NCI-H226 (cell line): ENCODE measurements around the gene NFAM1.

ENCODE experiments used
- DNase-seq: peaks from one replicate; pipeline ENCODE4 v3.0.0-alpha.2; 2015

Gene NFAM1

DNA sequence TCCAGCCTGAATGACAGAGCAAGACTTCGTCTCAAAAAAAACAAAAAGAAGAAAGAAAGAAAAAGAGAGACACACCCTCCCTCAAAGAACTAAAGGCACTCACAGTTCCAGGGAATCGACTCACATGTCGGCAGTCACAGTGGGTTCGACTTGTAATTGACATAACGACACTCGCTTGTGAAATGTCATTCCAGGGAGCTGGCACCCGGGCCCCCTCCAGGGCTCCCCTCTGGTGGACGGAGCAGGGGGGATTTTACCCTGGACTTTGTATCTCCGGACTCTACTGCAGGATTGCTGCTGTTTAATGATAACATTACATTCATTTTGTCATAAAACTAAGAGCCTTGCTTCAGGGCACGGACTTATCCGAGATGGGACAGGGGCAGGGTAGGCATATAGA lies 18.2 kb downstream of the NFAM1 start:
- no peak for DNase-seq

DNA sequence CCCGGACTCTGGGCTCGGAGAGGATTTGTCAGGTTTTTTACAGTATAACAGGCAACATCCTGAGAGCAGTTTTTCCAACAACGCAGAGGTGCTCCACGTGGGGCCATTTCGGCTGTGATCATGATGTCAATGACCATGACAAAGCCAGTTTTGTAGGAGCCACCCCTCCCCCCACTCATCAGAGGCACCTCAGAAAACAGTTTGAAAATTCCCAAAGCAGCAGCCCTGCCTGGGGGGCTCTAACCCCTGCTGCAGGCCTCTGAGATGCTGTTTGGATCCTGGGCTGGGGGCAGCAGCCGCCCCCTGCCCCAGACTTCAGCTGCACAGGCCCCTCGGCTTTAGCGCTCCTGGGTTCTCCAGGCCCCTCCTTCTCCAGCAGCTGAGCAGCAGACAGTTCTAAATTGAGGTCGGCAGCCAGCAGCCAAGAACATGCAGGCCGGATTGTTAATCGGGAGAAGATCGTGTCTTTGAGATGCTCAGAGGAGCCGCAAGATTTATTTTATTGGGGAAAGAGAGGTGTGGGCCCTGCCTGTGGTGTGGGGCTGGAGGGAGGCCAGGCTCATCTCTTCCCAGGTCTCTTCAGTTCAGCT lies 19.4 kb downstream of the NFAM1 start:
- DNase-seq: no peak

DNA sequence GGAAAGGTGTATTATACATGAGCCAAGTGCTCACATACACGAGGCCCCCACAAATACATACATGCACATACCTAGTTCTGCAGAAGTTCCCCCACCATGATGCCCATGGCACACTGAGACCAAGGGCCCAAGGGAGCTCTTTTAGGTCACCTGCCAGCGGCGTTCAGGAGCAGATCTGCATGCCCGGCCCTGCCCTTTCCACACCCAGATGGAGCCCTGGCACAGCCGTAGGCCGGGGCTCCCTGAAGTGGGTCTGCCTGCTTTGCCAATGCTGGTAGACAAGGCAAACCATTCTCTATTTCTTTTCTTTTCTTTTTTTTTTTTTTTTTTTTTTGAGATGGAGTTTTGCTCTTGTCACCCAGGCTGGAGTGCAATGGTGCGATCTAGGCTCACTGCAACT lies 21.5 kb downstream of the NFAM1 start:
- no peak for DNase-seq

DNA sequence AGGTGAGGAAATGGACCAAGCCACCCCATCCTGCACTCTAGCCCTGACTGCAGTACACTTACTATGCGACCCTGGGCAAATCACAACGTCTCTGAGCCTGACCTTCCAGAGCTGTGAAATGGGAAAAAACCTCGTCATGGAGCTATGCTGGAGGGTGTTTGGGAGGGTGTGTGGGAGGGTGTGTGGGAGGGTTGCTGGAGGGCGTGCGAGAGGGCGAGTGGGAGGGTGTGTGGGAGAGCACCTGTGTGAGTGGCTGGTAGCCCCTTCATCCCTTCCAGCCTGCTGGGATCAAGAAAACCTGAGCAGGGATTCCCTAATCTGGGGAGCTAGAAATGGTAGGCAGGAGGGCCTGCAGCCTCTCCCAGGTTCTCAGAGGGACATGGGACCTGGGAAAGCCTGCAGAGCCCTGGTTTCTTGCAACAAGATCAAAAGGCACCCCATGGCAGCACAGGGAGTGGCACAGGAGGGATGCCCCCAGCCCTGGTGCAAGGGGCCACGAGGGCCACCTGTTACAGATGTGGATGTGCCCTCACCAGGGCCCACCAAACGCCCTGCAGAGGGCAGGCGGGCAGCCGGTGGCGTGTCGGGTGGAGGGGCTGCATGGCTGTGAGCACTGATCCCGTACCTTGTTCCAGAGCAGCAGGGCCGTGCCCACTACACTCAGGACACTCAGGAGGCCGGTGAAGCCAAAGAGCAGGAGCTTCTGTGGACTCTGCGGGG lies 23.2 kb downstream of the NFAM1 start:
- DNase-seq: no peak

DNA sequence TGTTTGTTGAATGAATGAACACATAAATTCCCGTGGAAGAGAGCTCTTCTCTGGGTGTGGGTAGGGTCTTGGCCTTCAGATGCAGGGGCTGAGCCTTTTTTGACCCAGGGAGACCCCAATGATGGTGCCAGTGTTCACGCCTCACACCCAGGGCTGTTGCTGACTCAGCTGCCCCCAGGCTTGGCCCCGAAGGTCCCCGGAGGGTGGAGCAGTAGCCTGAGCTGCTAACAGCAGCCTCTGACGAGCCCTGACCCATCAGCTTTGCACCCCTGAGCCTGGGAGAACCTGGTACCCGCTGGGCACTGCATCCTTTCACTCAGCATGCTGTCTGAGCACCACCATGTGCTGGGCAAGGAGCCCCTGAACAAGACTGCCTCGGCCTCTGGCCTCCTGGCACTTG lies 23.9 kb downstream of the NFAM1 start:
- DNase-seq: no peak

DNA sequence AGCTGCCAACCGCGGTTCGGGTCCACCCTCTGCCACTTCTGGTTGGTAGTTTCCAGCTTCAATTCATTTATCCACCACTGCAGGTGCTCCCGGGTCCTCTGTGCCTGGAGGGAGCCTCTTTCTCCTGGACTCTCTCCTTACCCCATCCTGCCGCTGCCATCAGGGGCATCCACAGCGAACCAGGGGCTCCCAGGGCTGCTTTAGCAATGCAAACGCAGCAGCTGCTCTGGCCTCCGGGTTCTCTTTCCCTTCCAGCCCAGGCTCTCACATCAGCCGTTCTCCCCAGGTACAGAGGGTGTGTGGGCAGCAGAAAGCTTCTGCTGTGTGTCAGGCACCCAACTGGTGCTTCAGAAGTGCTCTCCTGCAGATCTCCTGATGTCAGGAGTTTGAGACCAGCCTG lies 27.9 kb downstream of the NFAM1 start:
- DNase-seq: no peak

DNA sequence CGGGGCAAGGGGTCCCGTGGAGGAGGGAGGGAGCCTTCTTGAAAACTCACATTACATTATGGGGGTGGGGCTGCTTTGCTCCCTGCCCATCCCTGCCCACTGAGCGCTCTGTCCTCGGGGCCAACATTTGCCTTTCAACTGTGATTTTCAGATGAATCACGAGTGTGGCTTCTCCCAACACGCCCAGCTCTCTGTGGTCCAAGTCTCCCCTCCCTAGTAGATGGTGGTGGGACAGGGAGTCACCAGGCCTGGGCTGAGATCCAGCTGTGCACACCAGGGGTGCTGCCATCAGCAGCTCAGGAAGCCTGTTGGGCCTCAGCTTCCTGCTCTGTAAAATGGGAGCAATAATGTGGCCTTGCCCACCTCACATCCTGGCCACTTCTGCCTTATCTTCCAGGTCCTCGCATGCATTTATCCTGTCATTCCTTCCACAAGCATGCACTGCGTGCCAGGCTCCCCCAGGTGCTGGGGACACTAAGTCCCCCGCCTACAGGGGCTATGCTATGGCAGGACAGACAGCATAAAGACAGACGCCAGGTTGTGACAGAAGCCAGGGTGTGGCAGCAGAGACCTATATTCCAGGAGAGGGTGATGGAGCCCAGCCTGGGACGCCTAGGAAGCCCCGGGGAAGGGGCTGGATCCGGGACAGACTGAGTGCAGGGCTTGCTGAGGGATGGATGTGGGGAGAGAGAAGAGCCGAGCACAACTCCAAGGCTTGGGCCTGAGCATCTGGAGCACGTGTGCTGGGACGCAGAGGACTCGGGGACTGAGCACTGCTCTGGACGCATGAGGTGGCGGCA lies 30.5 kb downstream of the NFAM1 start:
- no peak for DNase-seq

DNA sequence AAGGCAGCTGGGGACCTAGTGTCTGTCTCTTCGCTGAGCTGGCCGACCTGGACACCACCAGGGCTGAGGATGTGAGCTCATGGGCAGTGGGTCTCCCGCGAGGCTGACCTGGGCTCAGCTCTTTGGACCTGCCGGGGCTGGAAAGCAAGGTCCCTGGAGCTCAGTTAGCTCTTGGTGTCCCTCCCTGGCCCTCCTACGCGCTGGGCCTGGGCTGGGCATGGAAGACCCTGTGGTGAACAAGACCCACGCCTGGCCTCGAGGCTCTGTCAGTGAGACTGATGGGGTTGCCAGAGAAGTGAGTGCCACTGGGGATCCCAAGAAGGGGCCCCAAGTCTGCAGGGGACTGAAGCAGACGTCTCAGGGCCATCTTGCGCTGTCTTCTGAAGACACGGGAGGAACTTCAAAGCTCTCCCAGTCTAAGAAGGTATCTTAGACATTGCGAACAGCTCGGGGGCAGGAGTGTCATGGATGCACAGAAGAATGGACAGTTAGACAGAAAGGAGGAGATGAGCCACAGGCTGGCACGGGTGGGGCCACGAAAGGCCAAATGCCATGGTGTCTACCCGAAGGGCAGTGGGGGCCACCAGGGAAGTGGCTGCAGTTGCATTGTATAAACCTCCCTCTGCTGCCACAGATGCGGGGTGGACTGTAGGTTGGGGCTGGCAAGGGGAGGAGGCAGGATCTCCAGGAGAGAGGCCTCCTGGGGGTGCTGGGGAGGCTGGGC lies 31.2 kb downstream of the NFAM1 start:
- no peak for DNase-seq

DNA sequence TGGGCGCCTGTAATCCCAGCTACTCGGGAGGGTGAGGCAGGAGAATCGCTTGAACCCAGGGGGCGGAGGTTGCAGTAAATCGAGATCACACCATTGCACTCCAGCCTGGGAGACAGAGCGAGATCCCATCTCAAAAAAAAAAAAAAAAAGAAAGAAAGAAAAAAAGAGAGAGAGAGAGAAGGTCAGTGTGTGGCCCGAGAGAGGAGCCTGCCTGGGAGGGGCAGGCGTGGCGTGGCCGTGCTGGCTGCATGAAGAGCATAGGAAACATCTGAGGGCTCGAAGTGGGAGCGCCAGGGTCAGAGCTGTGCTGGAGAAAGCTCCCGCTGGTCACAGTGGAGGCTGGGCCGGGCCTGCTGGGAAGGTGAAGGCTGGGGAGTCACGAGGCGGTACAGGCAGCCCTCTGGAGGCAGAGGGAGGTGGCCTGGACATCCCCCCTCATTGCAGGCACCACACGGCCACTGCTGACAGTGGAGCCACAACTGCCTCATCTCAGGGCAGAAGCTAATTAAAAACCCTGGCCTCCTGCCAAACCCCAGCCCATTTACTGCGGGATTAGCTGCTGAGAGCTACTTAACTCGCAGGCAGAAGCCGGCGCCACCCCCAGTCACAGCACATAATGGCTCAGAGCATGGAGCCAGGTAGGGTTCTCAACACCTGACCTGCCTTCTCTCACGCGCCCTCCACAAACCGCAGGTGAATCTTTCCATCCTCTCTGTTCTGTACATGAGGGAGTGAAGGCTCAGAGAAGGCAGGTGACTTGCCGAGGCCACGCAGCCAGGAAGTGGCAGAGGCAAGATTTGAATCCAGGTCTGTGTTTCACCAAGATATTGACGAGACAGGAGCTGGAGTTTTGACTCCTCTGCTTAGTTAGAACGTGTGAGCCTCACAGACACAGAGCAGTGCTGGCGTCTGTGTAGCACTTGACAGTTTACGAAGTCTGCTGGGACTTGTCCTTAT lies 32.6 kb downstream of the NFAM1 start:
- no peak for DNase-seq

DNA sequence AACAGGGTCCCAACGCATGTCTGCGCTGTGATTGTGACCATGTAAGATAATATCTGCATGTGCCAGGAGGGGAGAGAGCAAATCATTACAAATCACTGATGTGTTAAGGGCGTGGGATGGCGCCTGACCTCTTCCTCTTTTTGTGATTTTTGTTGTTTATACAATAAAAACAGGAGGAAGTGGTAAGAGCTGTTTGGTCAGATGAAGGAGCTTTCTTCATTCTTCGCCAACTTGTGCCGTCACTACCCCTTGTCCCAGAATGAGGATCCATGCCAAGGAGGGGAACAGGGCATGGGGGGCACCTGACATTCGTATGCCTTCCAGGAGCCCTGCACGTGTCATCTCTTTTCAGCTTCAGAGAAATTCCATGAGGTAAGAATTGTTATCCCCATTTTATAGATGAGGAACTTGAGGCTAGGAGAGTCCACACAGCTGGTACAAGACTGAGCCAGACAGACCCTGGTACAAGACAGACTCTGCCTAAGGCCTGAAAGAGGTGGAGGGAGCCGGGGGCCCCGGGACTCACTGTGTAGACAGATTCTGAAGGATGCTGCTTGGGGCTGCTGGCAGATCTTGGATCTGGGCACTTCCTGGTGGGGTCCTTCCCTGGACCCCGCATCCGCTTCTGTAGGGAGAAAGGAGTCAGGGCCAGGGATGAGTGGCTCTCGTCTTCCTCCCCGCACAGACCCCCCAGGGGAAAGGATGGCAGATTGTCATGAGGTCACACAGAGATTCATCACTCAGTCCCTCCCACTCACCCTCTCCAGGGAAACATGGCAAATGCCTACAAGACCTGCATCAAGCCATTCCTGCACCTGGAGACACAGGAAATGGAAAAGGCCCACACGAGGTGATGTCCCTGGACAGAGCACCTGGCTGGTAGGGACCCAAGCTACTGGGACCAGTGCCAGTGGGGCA lies 34.6 kb downstream of the NFAM1 start:
- DNase-seq: no peak

DNA sequence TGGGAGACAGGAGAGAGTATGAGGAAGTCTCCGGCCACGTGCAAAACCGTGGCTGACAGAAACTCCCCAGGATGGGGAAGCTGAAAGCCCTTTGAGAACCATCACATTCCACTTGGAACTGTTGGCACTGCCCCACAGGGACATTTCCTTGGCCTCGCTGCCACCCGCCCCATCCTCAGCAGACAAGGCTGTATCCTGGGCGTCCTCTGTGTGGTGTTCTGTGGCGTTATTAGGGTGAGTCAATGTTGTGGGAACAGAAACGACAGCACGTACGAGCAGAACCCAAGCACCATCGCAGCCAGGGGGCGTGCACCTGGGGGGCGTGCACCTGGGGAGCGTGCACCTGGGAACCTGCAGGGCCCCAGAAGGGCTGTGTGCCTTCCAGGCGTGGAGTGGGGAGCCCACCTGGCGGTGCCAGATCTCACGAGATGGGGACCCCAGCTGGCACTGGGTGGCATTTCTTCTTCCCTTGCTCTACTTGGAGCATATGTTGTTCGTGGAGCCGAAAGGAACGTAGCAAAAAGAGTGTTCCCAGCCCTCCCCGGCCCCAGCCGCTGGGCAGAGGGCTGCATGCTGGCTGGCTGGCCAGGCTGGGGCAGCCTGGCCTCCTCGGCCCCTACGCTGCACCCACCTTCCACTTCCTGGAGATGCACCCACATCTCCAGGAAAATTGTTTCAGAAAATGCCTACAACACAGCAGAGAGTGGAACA lies 35.4 kb downstream of the NFAM1 start:
- no peak for DNase-seq

DNA sequence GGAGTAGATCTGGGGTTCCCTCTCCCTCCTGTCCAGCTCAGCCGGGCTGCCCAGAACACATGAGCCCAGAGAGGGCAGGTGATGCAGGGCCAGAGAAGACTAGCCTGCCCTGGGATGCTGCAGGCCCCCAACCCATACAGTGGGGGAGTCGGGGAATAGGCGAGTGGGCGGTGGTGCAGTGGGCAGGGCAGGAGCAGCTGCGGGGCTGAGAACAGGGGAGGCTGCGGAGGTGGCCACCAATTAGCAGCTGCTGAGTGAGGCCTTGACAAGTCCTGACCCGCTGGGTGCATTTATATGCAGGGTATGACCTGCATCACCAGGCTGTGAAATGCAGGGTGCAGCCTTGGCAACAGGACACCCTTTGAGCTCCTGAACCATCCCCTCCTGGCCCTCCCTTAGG lies 43.1 kb downstream of the NFAM1 start:
- DNase-seq: no peak

DNA sequence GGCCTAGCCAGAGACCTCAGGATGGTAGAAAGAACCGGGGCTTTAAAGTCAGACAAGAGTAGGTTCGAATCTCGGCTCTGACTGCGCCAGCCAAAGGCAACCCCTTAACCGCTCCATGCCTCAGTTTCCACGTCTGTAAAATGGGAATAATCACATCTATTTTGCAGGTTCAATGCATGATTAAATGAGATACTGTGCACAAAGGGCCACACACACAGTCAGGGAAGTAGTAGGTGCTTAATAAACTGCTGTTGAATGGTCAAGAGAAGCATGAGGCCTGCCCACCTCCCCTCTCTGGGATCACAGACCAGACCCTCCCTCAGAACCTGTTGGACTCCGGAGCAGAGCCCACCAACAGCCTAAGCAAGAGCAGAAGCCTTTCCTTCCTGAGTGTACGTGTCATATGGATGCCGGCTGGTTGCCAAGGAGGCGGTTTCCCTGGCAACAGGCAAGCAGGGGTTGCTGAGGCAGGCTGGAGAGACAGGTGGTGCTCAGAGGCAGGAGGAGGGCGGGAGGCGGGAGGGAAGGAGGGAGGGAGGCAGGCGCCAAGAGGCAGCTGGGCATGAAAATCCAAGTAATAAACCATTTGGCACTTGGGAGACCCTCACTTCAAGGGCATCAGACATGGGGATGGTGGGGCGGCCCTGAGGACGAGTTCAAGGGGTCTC lies 43.9 kb downstream of the NFAM1 start:
- DNase-seq: no peak

DNA sequence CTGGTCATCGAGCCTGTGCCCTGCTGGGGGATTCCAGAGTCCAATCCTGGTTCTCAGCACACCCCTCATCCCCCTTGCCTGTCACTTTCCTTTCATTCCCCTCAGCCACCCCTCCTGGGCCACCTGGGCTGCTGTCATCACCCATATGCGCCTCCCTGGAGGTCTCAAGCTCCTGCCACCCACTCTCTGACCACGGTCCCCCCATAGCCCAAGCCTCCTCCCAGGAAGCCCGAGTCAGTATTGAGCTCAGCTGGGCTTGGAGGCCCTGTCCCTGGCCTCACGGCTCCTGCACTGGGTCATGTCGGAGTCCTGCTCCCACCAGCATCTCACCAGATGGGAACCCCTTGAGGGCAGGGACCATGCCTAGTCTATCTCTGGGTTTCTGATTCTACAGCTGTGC lies 44.6 kb downstream of the NFAM1 start:
- no peak for DNase-seq

DNA sequence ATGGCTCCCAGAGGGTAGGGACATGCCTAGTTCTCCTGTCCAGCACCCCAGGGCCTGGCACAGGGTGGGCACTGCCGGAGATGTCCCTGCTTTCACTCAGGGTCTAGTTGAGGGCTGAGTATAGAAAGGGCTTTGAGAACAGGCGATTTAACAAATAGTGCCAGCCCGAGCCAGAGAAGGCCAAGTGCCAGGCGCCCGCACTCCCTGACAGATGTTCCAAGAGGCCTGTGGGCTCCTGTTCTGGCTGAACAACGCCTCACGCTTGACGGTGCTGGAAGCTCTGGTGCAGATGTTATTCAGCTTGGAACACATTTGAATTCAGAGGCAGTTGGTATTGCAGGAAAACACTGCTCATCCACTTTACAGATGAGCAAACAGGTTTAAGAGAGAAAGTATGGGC lies 46.5 kb downstream of the NFAM1 start:
- no peak for DNase-seq

DNA sequence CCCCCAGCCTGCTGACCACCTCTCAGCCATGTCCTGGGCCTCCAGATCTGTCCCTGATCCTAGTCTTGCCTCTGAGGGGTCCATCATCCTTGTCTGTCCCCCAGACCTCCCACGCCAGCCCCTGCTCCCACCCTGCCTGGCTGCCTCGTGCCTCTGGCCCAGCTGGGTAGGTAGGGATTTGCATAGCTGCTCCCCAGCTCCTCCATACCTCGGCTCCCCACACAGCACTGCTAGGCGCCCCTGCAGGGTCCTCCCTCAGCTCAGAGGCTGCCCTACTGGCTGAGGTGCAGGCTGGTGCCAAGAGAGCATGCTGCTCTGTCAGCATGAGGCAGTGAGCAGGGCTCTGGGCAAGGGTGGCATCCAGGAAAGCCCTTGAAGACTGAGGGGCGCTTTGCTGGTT lies 47.7 kb downstream of the NFAM1 start:
- no peak for DNase-seq

DNA sequence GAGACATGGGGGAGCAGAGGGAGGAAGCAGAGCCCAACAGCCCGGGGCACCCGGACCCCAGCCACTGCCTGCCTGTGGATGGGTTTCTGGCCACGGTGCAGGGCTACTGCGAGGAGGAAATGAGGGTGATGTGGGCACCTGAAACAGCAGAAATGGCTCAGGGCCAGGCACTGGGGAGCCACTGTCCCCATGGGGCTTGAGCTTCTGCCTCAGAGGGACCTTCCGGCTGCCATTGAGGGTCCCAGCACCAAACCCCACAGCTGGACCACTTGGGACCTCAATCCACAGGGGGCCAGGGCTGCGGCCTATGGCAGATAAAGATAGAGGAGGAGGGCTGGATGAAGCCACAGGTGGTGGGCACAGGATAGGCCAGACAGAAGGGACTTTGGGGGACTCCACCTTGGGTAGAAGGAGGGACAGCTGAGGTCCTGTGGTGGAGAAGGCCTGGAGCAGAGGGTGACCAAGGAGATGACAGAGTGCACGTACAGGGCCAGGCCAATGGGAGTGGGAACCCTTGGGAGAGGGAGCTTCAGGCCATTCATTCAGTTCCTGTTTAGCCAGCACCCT lies 48.3 kb downstream of the NFAM1 start:
- DNase-seq: no peak

DNA sequence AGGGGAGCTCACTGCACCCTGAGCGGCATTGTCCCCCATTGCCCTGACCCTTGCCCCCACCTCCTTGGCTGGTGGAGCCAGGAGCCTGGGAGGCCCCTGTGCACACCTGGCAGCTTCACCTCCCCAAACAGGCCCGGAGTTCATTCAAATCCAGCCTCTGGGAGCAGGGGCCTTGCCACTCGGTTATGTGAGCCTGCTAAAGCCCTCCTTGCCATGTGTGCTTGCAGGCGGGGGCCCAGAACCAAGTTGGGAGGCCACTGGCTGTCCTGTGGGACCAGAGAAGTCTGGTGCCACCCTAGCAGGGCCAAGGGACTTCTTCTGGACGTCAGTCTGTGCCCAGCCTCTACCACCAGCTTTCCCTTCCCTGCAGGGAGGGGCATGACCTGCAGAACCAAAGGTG lies 48.9 kb downstream of the NFAM1 start:
- DNase-seq: no peak

DNA sequence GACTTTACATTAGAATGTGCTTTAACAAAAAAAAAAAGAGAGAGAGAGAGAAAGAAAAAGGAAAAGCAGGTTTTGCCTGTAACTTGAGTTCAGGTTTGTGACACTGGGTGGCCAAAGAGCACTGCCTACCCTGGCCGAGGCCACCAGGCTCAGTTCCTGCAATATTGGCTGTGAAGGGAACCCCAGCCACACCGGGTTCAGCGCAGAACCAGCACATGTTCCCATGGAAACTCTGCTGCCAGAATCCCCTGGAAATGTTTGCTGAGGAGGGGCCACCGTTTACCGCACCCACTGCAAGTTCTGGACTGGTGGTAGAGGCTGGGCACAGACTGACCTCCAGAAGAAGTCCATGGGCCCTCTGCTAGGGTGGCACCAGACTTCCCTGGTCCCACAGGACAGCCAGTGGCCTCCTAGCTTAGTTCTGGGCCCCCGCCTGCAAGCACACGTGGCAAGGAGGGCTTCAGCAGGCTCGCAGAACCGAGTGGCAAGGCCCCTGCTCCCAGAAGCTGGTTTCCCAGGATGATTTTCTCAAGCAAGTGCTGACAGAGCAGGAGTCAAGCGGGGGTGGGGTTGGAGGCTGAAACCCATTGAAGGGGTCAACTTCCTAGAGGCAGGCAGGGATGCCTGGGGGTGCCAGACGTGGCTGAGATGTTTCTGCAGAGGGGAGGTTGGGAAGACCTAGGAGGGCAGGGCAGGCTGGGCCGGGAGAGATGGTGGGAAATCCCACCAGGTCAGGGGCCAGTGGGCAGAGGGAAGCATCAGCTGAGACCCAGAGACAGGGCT lies 51.2 kb downstream of the NFAM1 start:
- DNase-seq: no peak
